ENCODE results near the gene CLEC3A.
"Not testable (repeated sequence)": the region's sequence is repeated elsewhere in the genome, so short reads cannot be mapped to it uniquely, and the experiment has no call there.

The CLEC3A gene

DNA sequence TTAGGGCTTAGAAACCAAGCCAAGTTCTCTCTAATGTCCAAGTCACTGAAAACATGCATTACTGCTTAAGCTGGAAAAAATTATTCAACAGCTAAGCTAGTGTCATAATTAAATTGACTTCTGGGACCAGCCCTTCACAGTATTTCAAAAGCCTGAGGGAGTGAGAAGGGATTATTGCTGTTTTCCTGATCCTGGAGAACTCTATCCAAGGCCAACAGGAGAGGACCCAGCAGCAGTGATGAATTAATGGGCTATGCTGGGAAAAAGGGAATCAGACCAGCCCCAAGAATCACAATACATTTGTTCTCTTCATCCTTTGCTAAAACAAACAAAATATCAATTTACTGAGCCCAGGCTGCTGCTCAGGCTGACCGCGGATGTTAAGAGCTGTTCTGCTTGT, 34.5 kb upstream of the CLEC3A start:
- TF ChIP-seq L3MBTL2 (conservative IDR thresholded peaks at IDR 0.05) = no peak
- no peak for TF ChIP-seq ELF4 (IDR thresholded peaks at IDR 0.05)
- no peak for TF ChIP-seq CTBP1 (IDR thresholded peaks at IDR 0.05; ENCODE audit: borderline replicate concordance)
- TF ChIP-seq LEF1 (IDR thresholded peaks at IDR 0.05; ENCODE audit: borderline replicate concordance) = no peak
- TF ChIP-seq SUZ12 (IDR thresholded peaks at IDR 0.05) = no peak
- TF ChIP-seq BHLHE40 (IDR thresholded peaks at IDR 0.05; ENCODE audit: borderline replicate concordance) = no peak
- no peak for TF ChIP-seq NFRKB (IDR thresholded peaks at IDR 0.05)
- TF ChIP-seq FOXK2 (IDR thresholded peaks at IDR 0.05) = no peak
- TF ChIP-seq ZNF384 (IDR thresholded peaks at IDR 0.05) = no peak
- no peak for TF ChIP-seq ARNT (IDR thresholded peaks at IDR 0.05)
- no peak for TF ChIP-seq TARDBP (IDR thresholded peaks at IDR 0.05)
- no peak for TF ChIP-seq FOXM1 (IDR thresholded peaks at IDR 0.05; ENCODE audit: borderline replicate concordance)
- TF ChIP-seq SP1 (IDR thresholded peaks at IDR 0.05) = no peak
- TF ChIP-seq HDGF (IDR thresholded peaks at IDR 0.05; ENCODE audit: borderline replicate concordance) = no peak
- CTCF ChIA-PET = no interaction called here
- DNase-seq (ENCODE audit: extremely low spot score) = no peak
- POLR2A ChIA-PET = no interaction called here

GRCh38 chr16:77989846-77990245, 32.5 kb upstream of the CLEC3A start:
- ChIA-PET POLR2A (no interaction called here), CTCF (no interaction called here)
- DNase-seq (ENCODE audit: extremely low spot score) = no peak
- no peak for TF ChIP-seq ELF4 (IDR thresholded peaks at IDR 0.05)
- no peak for TF ChIP-seq HDGF (IDR thresholded peaks at IDR 0.05; ENCODE audit: borderline replicate concordance)
- TF ChIP-seq ZNF384 (IDR thresholded peaks at IDR 0.05) = no peak
- TF ChIP-seq TARDBP (IDR thresholded peaks at IDR 0.05) = no peak
- no peak for TF ChIP-seq SUZ12 (IDR thresholded peaks at IDR 0.05)
- no peak for TF ChIP-seq LEF1 (IDR thresholded peaks at IDR 0.05; ENCODE audit: borderline replicate concordance)
- TF ChIP-seq L3MBTL2 (conservative IDR thresholded peaks at IDR 0.05) = no peak
- TF ChIP-seq, protein P1, sequence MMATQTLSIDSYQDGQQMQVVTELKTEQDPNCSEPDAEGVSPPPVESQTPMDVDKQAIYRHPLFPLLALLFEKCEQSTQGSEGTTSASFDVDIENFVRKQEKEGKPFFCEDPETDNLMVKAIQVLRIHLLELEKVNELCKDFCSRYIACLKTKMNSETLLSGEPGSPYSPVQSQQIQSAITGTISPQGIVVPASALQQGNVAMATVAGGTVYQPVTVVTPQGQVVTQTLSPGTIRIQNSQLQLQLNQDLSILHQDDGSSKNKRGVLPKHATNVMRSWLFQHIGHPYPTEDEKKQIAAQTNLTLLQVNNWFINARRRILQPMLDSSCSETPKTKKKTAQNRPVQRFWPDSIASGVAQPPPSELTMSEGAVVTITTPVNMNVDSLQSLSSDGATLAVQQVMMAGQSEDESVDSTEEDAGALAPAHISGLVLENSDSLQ (IDR thresholded peaks at IDR 0.05) = no peak
- no peak for TF ChIP-seq CTBP1 (IDR thresholded peaks at IDR 0.05; ENCODE audit: borderline replicate concordance)
- TF ChIP-seq BHLHE40 (IDR thresholded peaks at IDR 0.05; ENCODE audit: borderline replicate concordance) = no peak
- no peak for TF ChIP-seq FOXM1 (IDR thresholded peaks at IDR 0.05; ENCODE audit: borderline replicate concordance)
- no peak for TF ChIP-seq FOXA1 (IDR thresholded peaks at IDR 0.05)
- TF ChIP-seq SP1 (IDR thresholded peaks at IDR 0.05) = no peak

GRCh38 chr16:77991701-77992100, 30.6 kb upstream of the CLEC3A start:
- no peak for DNase-seq (ENCODE audit: extremely low spot score)
- POLR2A ChIA-PET = no interaction called here
- TF ChIP-seq ZNF384 (IDR thresholded peaks at IDR 0.05) = no peak
- no peak for TF ChIP-seq L3MBTL2 (conservative IDR thresholded peaks at IDR 0.05)
- TF ChIP-seq ARNT (IDR thresholded peaks at IDR 0.05) = no peak
- TF ChIP-seq, protein P1 (IDR thresholded peaks at IDR 0.05) = no peak
- TF ChIP-seq SP1 (IDR thresholded peaks at IDR 0.05) = no peak
- TF ChIP-seq FOXA1 (IDR thresholded peaks at IDR 0.05) = no peak
- TF ChIP-seq HDGF (IDR thresholded peaks at IDR 0.05; ENCODE audit: borderline replicate concordance) = no peak
- TF ChIP-seq LEF1 (IDR thresholded peaks at IDR 0.05; ENCODE audit: borderline replicate concordance) = no peak
- no peak for TF ChIP-seq FOXM1 (IDR thresholded peaks at IDR 0.05; ENCODE audit: borderline replicate concordance)
- TF ChIP-seq TARDBP (IDR thresholded peaks at IDR 0.05) = no peak
- no peak for TF ChIP-seq FOXK2 (IDR thresholded peaks at IDR 0.05)
- TF ChIP-seq SUZ12 (IDR thresholded peaks at IDR 0.05) = no peak
- CTCF ChIA-PET = no interaction called here

GRCh38 chr16:77992381-77992780, 30.0 kb upstream of the CLEC3A start:
- DNase-seq (ENCODE audit: extremely low spot score); POLR2A ChIA-PET: not testable (repeated sequence)
- CTCF ChIA-PET = interaction anchor here (0.9 kb wide), 1 partner anchor 10 kb away, joined by 3 read pairs; no protein-coding TSS in a partner anchor

DNA sequence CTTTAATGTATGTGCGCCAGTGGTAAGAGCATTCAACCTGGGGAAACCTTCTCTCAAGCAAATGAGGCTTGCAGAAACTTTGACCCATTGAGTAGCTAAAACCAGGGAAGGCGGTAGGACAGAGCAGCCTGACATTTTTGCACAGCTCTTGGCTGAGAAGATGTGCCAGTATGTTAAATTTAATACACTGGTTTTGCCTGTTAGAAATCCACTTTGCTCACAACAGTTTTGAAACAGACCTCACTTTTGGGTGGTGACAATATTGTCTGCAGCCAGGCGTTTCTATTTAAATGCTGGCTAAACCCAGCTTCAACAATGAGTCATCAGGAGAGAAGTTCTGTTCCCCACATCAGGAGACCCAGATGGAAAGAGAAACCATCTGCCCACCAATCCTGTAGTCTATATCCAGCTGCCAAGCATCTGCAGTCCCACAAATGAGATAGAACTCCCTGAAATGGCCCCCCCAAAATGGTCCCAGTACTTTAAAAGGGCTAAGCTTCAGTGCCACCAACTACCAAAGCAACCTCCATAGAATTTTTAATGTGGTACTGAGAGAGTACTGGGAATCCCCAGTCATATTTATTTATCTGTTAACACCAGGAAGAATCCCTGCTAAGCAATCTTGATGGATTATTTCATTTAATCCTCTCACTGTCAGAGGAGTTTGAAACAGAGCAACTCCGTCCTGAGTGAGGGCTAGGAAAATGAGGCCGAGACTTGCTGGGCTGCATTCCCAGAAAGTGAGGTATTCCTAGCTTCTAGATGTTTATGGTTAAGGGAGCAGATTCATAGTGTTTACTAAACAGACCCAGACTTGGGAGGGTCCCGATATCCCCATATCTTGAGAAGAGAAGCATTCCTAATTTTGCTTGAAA, 29.0 kb upstream of the CLEC3A start:
- DNase-seq (ENCODE audit: extremely low spot score) = no peak
- CTCF ChIA-PET = interaction anchor here (0.9 kb wide), 1 partner anchor 10 kb away, joined by 3 read pairs; no protein-coding TSS in a partner anchor
- TF ChIP-seq FOXA1 (IDR thresholded peaks at IDR 0.05) (no peak), ARNT (IDR thresholded peaks at IDR 0.05) (no peak), HDGF (IDR thresholded peaks at IDR 0.05; ENCODE audit: borderline replicate concordance) (no peak), NFRKB (IDR thresholded peaks at IDR 0.05) (no peak), SP1 (IDR thresholded peaks at IDR 0.05) (no peak), LEF1 (IDR thresholded peaks at IDR 0.05; ENCODE audit: borderline replicate concordance) (no peak), ELF4 (IDR thresholded peaks at IDR 0.05) (no peak), FOXM1 (IDR thresholded peaks at IDR 0.05; ENCODE audit: borderline replicate concordance) (no peak), L3MBTL2 (conservative IDR thresholded peaks at IDR 0.05) (no peak), SUZ12 (IDR thresholded peaks at IDR 0.05) (no peak), TARDBP (IDR thresholded peaks at IDR 0.05) (no peak), ZNF384 (IDR thresholded peaks at IDR 0.05) (no peak), BHLHE40 (IDR thresholded peaks at IDR 0.05; ENCODE audit: borderline replicate concordance) (no peak)
- TF ChIP-seq, protein P1 (IDR thresholded peaks at IDR 0.05) = no peak
- POLR2A ChIA-PET = no interaction called here

GRCh38 chr16:77995843-77996455, 26.4 kb upstream of the CLEC3A start:
- ChIA-PET POLR2A (no interaction called here), CTCF (interaction anchor here (0.7 kb wide), 2 partner anchors 19 to 322 kb away, joined by 3 read pairs; no protein-coding TSS in a partner anchor)
- DNase-seq (ENCODE audit: extremely low spot score) = no peak
- no peak for TF ChIP-seq FOXM1 (IDR thresholded peaks at IDR 0.05; ENCODE audit: borderline replicate concordance)
- no peak for TF ChIP-seq TARDBP (IDR thresholded peaks at IDR 0.05)
- no peak for TF ChIP-seq HDGF (IDR thresholded peaks at IDR 0.05; ENCODE audit: borderline replicate concordance)
- TF ChIP-seq CTBP1 (IDR thresholded peaks at IDR 0.05; ENCODE audit: borderline replicate concordance) = no peak
- TF ChIP-seq SUZ12 (IDR thresholded peaks at IDR 0.05) = no peak
- no peak for TF ChIP-seq LEF1 (IDR thresholded peaks at IDR 0.05; ENCODE audit: borderline replicate concordance)
- no peak for TF ChIP-seq ELF4 (IDR thresholded peaks at IDR 0.05)
- TF ChIP-seq BHLHE40 (IDR thresholded peaks at IDR 0.05; ENCODE audit: borderline replicate concordance) = no peak
- no peak for TF ChIP-seq ARNT (IDR thresholded peaks at IDR 0.05)

All from HEK293T (cell line).